Measurements from ENCODE around the gene U2AF2.

U2AF2 gene

DNA sequence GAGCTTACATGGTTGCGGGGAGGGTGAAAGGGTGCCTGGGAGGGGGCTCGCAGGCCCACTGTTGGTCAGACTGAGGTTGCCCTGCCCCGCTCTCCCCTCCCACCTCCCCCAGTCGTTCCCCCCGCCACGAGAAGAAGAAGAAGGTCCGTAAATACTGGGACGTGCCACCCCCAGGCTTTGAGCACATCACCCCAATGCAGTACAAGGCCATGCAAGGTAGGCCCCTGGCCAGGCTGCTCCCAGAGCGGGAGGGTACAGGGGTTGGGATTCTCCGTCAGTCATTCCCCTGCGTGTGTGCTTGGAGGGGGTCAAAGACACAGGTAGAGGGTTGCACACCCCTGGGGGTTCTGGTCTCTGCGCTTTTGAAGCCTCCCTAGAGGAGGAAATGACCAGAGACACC, 5.6 kb downstream of the U2AF2 start:
- FAIRE-seq, result no peak

DNA sequence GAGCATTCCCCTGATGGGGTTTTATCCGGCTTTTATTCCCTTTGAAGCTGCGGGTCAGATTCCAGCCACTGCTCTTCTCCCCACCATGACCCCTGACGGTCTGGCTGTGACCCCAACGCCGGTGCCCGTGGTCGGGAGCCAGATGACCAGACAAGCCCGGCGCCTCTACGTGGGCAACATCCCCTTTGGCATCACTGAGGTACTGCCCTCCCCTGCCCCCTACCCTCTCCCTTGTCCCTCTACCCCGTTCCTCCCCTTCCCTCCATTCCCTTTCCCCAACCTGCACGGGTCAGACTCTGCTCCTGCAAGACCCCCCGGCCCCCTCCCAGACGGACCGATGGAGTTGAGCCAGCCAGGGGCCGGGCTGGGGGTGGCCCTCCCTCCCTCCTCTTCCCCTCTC, 6.2 kb downstream of the U2AF2 start:
- no peak for FAIRE-seq

DNA sequence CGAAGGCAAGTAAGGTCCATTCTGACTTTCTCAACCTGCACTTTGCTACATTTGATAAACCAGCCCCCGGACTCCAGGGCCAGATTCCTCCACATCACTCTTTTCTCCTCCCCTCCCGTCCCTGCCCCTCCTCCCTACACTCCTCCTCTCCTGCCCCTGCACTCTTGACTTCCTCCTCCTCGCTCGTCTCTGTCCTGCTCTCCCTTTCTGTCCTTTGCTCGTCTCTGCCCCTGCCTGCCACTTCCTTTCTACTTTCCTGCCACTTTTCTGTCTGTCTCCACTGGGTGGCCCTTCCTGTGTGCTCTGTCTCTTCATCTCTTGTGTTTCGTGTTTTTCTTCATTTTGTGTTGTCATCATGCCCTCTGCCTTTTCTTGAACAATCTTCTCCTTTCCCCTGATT, 7.0 kb downstream of the U2AF2 start:
- no peak for FAIRE-seq

DNA sequence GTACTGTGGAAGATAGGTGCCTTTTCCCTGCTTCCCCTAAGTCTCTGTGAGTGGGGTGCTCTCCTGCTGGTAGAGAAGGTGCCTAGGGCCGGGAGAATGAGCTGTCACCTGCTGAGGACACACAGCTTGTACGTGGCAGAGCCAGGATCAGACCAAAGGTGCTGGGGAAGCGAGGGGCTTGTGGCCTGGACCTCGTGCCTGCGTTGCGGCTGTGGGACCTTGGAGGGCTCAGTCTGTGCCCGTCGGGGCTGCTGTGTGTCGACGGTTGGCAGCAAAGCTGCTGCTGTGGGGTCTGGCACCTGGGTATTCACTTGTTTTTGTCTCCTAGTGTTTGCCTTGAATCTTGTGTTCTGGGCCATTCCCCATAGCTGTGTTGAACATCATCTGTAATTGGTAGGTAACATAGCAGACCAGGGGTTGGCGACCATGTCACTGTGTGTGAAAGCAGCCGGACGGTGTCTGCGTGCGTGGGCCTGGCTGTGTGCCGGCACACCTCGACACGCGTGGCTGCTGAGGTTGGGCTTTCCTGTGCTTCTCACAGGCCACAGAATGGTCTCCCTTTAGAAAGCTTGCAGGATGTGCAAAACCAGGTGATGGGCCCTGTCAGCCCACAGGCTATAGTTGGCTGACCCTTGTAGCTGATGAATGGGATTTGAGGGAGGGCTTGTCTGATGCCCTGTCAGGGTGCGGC, 9.2 kb downstream of the U2AF2 start:
- no peak for FAIRE-seq

DNA sequence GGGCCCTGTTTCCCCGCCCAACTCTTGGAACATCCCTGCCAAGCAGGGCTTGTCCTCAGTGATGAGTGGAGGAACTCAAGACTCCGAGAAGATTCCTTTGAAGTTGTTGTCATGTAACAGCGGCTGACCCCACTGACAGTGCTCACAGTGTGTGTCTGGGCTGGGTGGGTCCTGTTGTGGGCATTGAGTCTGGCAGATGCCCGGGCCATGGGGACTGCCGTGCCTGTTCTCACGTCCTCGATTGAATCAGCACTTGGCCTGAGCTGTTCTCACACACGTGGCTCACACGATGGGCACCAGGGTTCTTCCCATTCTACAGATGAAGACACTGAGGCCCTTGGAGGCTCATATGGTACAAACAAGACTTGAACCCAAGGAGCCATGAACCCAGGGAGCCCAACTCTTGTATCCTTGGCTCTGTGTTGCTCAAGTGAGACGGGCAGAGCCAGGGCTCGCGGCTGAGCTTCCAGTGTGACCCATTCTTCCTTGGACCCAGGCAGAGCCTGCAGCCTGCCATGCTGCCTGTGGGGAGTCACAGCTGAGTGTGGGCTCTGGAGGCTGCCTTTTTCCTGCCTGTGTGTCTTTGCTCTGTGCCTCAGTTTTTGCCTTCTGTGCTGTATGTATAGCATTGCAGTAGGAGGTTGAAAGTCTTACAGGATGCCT, 11.6 kb downstream of the U2AF2 start:
- FAIRE-seq, result no peak

DNA sequence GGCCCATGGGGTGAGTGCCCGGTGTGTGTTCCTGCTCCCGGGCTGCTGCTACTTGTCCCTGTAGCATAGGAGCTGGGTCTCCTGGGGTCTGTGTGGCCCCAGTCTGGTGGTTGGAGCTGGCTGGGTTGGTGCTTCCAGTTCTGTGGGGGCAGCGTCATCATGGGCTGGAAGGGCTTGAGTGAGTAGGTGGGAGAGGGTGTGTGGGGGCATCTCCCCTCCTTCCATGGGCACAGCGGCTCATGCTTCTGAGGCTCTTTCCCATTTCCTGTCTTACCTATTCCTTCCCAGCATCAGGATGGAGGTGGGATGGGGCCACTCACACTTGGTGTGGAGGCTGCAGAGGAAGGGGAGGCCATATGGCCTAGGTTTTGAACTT, 12.2 kb downstream of the U2AF2 start:
- no peak for FAIRE-seq

DNA sequence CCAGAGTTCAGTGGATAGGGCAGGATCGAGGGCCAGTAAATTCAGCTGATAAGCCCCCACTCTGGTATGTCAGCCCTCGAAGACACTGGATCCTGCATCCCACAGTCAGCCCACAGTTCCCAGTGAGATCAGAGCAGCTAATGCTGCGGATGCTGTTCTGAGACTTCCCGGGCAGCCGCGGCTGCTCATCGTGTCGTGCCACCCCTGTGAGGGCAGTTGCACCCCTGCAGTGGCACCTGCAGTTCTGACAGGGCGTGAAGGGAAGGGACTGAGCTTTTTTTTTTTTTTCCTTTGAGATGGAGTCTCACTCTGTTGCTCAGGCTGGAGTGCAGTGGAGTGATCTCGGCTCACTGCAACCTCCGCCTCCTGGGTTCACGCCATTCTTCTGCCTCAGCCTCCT, 12.7 kb downstream of the U2AF2 start:
- no peak for FAIRE-seq

DNA sequence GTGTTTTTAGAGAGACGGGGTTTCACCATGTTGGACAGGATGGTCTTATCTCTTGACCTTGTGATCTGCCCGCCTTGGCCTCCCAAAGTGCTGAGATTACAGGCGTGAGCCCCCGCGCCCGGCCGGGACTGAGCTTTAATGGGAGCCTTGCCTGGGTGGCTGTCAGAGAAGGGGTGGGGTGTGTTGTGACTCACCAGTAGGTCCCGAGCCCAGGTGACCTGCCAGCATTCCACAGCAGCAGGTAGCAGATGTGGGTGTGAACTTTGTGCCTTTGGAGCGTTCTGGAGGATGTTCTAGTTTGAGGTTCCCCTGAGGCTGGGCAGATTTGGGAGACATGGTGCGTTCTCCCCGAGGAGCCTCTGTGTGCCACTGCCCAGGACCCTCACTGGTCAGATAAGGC, 13.1 kb downstream of the U2AF2 start:
- FAIRE-seq, result no peak

DNA sequence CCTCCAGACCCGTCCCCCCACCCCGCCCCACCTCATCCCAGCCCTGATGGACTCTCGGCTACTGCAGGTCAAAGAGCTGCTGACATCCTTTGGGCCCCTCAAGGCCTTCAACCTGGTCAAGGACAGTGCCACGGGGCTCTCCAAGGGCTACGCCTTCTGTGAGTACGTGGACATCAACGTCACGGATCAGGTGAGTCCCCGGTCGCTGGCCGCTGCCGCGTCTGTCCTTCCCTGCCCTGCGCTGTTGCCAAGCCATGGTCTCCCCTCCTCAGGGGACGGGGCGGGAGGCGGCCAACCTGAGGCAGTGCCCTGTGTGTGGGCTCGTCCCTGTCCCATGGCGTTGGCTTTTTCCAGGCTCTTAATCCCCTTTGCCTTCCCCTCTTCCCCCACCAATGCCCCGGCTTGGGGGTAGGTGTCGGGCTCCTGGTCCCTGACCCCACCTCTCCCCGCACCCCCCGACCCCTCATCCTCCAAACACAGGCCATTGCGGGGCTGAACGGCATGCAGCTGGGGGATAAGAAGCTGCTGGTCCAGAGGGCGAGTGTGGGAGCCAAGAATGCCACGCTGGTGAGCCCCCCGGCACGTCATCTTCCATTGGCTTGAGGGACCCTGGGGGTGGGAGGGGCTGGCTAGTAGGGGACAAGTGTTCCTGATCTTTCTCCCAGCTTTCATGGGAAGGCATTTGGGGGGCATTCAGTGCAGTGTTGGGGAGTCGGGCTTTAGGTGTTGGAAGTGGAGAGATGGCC, 13.9 kb downstream of the U2AF2 start:
- no peak for FAIRE-seq

DNA sequence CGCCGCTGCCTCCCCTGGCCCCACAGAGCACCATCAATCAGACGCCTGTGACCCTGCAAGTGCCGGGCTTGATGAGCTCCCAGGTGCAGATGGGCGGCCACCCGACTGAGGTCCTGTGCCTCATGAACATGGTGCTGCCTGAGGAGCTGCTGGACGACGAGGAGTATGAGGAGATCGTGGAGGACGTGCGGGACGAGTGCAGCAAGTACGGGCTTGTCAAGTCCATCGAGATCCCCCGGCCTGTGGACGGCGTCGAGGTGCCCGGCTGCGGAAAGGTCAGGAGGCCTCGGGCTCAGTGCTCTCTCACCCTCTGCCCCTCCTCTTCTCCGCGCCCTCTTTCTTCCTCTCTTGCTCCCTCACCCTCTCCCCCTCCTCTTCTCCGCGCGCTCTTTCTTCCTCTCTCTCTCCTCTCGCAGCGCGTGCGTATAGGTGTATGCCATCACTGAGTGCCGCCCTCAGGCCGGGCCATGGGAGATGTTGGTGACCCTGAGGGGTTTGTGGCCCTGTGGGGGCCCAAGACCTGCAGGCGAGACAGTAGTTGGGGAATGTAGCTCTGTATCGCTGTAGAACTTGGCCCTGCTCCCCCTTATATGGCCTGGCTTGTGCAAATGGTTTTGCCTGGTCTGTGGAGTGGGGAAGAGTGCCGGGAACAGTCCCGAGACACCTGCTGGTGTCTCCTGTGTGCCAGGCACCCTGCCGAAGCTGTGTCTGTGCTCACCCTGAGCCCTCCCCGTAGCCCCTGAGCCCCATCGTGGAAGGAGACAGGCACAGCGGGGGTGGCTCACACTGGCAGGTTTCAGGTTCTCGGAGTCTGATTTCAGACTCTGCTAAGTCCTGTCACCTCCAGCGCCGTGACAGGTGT, 14.8 kb downstream of the U2AF2 start:
- FAIRE-seq, result no peak

DNA sequence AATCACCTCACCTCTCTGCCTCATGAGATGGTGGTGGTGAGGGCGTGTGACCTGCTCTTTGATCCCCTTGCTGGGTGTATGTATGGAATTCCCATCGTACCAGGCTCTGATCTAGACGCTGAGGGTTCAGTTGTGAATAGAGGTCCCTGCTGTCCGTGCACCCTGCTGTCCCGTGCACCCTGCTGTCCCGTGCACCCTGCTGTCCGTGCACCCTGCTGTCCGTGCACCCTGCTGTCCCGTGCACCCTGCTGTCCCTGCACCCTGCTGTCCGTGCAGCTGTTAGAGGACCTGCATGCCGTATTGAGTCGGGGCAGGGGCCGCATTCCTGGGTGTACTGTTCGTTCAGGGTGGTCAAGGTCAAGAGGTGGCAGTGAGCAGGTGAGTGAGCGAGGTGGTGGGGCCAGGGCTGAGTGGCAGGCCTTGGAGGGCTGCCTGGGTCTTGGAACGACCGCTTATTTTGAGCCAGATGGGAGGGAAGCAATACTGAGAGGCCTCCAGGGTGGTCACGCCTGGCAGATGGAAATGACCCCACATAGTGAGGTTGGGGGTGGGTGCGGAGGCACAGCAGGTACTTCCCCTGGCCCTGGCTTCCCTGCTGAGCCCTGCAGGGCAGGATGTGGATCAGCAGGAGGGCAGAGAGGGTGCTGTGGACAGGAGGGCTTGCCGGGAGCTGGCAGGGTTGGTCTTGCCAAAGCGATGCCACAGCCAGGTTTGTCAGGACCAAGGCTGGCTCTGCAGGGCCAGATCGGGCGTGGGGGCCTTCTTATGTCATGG, 15.6 kb downstream of the U2AF2 start:
- FAIRE-seq, result no peak

DNA sequence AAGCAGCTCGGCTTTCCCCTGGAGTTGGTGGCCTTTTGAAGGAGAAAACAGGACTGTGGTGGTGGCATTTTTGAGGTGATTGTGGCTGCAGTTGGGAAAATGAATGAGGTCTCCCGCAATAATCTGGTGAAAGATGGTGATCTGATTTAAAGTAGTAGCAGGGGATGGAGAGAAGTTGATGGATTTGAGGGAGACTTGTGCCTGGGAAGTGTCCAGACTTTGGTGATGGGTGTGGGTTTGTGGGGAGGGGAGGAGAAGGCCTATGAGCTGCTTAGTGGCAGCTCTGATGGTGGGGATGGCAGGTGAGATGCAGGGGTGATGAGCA, 16.2 kb downstream of the U2AF2 start:
- FAIRE-seq, result no peak

DNA sequence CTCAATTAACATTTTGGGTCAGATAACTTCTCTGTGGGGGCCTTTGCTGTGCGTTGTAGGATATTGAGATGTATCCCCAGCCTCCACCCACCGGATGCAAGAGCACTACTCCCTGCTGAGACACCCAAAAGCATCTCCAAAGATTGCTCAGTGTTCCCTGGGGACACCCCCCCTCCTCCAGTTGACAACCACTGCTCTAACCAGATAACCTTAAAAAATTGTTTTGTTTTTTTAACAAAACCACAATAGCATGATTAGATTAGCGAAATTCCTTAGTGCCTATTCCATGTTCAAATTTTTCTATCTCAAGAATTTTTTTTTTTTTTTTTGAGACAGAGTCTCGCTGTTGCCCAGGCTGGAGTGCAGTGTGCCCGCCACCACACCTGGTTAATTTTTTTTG, 17.6 kb downstream of the U2AF2 start:
- no peak for FAIRE-seq

DNA sequence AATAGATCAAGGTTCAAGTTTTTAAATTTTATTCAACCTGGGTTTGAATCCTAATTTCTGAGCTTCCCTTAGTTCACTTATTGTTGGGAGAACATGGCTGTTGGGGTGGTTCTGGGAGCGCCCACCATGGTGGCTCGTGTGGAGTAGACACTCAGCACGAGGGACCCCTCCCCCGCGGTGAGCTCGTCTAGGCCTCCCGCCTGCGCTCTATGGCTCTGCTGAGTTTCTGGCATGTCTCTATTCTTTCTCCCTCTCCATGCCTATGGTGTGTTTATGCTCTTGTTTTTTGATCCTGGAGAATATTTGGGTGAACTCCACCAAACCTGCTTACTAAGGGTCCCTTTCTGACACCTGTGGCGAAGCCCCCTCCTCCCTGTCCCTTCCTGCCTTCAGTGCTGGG, 18.6 kb downstream of the U2AF2 start:
- no peak for FAIRE-seq

DNA sequence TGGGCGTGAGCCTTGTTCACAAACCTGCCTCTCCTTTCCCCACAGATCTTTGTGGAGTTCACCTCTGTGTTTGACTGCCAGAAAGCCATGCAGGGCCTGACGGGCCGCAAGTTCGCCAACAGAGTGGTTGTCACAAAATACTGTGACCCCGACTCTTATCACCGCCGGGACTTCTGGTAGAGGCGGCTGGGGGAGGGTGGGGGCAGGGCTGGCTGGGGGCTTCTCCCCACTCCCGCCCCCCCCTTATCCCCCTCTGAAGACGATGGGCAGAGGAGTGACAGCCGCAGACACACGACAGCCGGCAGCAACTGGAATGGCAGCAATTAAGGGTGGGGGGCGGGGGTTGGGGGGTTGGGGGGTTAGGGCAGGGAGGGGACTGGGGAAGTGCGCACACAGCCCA, 19.1 kb downstream of the U2AF2 start:
- FAIRE-seq, result no peak

DNA sequence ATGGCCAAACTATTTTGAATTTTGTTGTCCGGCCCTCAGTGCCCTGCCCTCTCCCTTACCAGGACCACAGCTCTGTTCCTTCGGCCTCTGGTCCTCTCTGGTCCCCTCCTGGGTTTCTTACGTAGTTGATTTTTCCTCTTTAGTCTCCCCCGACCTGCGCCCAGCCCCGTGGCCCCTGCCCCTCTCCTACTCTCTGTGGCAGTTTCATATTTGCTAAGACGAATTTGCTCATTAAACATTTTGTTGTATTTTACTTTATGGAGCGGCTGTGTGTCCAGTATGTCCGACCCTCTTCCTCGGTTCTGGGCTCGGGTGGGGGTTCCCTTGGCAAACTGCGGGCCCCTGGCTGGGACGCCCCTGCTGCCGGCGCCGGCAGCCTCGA, 19.6 kb downstream of the U2AF2 start:
- FAIRE-seq, result no peak

DNA sequence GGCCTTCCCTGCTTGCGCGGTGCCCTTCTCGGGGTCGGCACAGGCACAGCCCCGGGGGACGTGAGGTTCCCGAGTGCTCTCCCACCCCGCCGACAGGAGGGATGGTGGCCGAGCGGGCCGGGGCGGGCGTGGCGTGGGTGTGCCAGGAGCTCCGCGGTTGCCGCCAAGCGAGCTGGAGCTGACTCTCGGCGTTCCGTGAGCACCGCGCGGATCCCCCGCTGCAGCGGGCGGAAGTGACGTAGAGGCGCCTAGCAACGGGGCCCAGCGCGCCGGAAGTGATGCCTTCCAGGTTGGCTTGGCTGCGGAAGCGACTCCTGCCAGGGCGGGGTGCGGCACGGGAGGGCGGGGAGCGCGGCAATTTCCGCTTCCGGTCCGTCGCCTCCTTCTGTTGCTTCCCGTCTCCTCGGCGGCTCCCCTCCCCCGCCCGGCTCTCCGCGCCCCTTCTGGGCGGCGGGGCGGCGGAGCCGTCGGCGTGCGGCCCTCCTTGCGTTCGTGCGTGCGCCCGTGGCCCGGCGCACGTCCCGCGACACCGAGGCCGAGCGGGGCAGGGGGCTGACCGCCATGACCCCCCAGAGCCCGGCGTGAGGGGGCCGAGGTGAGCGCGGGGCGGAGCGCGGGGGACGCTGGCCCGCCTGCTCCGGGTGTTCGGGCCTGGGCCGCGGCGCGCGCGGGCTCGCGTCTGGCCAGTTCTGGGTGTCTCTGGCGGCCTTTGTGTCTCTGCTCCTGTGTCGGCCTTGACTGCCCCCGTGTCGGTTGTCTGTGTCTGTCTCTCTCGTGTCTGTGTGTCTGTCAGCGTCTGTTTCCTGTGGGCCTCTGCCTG, 20.2 kb downstream of the U2AF2 start, which contains the start of gene EPN1:
EPN1 (plus strand) TSS at position 386 of the 820 bp plus-strand sequence. CDS start 3,402 bp downstream, outside the sequence.
- FAIRE-seq, result no peak

DNA sequence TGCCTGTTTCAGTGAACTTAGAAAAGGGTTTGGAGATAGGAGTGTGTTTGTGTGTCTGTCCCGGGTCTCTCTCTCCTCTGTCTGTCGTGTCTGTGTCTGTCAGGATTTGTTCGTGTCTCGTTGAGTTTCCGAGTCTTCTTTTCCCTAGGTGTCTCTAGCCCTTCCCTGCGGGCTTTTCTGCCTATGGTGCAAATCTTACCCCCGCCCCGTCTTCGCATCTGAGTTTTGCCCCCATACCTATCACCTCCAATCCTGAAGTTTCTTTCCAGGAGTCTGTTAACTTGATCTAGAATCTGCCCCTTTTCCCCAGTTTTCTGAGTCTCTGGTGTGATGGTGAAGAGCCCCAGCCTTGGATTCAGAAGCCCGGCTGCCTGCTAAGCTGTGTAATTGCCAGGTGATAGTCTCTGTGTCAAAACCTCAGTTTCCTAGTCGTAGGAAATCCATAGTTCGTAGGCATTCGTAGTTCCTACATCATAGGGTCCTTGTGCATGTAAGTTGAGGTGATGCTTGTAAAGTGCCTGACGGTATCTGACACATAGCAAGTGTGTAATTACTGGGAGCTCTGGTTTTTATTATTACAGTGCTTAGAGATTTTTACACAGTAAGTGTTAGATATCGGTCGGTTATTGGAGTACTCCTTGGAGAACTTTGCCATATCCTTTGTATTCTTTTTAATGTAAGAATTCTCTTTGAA, 21.0 kb downstream of the U2AF2 start:
- no peak for FAIRE-seq

DNA sequence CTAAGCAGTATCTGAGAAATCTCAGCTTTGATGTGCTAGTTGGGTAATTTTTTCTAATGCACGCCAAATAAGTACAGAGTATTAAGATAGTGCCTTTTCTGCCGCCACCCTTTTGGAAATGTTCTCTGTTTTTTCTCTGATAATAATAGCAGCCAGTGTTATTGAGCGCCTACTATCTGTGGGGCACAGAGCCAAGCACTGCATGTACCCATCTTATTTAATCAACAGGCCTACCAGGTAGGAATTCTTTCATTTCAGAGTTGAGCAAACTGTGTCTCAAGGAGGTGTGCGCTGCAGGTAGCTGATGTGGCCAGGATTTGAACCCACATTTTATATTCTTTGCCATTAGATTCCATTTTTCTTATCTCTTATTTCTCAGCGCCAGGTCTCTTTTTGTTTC, 21.5 kb downstream of the U2AF2 start:
- no peak for FAIRE-seq

DNA sequence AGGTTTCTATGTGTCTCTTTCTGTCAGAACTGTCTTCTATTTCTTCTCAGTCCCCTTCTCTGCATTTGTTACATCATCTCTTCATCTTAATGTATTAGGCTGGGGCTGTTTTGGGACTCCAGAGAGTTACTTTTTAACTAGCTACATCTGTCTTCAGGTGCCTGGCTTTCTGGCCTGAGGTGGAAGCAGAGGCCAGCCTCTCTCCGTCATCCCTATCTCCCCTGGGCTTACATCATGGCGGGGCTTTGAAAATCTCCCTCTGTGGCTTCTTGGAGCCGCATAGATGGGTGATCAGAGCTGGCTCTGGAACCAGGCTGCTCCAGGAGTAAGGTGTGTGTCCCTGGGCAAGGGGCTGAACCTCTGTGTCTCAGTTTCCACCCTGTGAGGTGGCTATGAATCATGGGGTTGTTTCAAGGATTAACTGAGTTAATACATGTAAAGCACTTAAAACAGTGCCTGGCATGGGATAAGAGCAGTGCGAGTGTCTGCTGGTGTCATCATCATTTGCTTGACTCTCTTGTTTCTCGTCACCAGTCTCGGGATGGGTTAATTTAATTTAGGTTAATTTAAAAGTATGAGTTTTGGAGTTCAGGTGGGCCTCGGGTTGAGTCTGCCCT, 22.2 kb downstream of the U2AF2 start:
- no peak for FAIRE-seq
